GM10266 (cell line): ENCODE data around the gene FGA.

ENCODE experiments used
- DNase-seq: peaks from one replicate; pipeline ENCODE4 v3.0.0; 2012; ENCODE audit errors: extremely low spot score
- CTCF ChIP-seq: IDR thresholded peaks from 2 replicates; pipeline ENCODE4 v1.5.1; 2012; ENCODE audit warnings: mild to moderate bottlenecking, low read depth; ENCODE audit not compliant: control insufficient read depth, insufficient read depth; ENCODE audit errors: missing control alignments

Gene FGA

GRCh38 chr4:154623436-154623835 lies 32.9 kb upstream of the FGA start:
- no peak for DNase-seq
- TF ChIP-seq CTCF = no peak

- peak; percentile 64 for DNase-seq
- peak; percentile 66 for TF ChIP-seq CTCF
Observed at GRCh38 chr4:154622598-154622997, 32.1 kb upstream of the FGA start.

- no peak for TF ChIP-seq CTCF
- DNase-seq = no peak
Observed at GRCh38 chr4:154620111-154620510, 29.6 kb upstream of the FGA start.

GRCh38 chr4:154618708-154619315 lies 28.3 kb upstream of the FGA start:
- DNase-seq = peak; percentile 62
- peak; percentile 77 for TF ChIP-seq CTCF

GRCh38 chr4:154617820-154618317 lies 27.3 kb upstream of the FGA start:
- DNase-seq = no peak

GRCh38 chr4:154616731-154617130 lies 26.2 kb upstream of the FGA start:
- peak; percentile 49 for DNase-seq
- TF ChIP-seq CTCF = no peak

More at GRCh38 chr4:154617820-154618317, 27.3 kb upstream of the FGA start:
- TF ChIP-seq CTCF = no peak

- no peak for TF ChIP-seq CTCF
- DNase-seq = no peak
Observed at GRCh38 chr4:154616287-154616686, 25.7 kb upstream of the FGA start.
